PC-3 (cell line): ENCODE results near the gene UPK1A. TPM values are rescaled to one million over a fixed set of nuclear protein-coding genes. Genes with fewer than 3 reads are reported as not detected.

Experiments used
- ATAC-seq: fragments of 200-7000 bp; cut with Tn5 transposase; 2 replicates; pipeline ENCODE4 v1.9.1; 2020; ENCODE audit warnings: mild to moderate bottlenecking, moderate library complexity
- BruUV-seq: library from RNA; stranded (reverse); fragments of 400-500 nt; replicated peaks from 2 replicates; lab custom pipeline; 2021; lab: Mats Ljungman, UMichigan
- CTCF ChIA-PET: fragments of 300-600 bp; sonication (Branson Sonifier 250); formaldehyde crosslinking; loops from one replicate; lab custom pipeline; 2022; ENCODE audit warnings: antibody characterized with exemption; lab: Charles Lee
- POLR2A ChIA-PET: fragments of 300-600 bp; sonication (Branson Sonifier 250); formaldehyde crosslinking; loops from one replicate; lab custom pipeline; 2022; ENCODE audit warnings: antibody characterized with exemption; ENCODE audit not compliant: unreplicated experiment; lab: Charles Lee
- DNase-seq: peaks from one replicate; pipeline ENCODE4 v3.0.0-alpha.2; 2015
- H2AFZ ChIP-seq: fragments of 300-600 bp; sonication (generic); 2 replicates; pipeline ENCODE4 v1.6.0; 2016; ENCODE audit warnings: antibody characterized with exemption, low read length
- H3F3A ChIP-seq: fragments of 300-600 bp; sonication (generic); one replicate; pipeline ENCODE4 v1.6.0; 2017; ENCODE audit warnings: antibody characterized with exemption, low read length, control low read depth, mild to moderate bottlenecking; ENCODE audit not compliant: unreplicated experiment
- H3K27ac ChIP-seq: fragments of 300-600 bp; sonication (generic); 2 replicates; pipeline ENCODE4 v1.5.1; 2016; ENCODE audit warnings: mild to moderate bottlenecking, low read length
- H3K27me3 ChIP-seq: fragments of 300-600 bp; sonication (generic); 2 replicates; pipeline ENCODE4 v1.6.1; 2016; ENCODE audit warnings: low read length, mixed read lengths
- H3K36me3 ChIP-seq: fragments of 300-600 bp; sonication (generic); 2 replicates; pipeline ENCODE4 v1.6.1; 2016; ENCODE audit warnings: low read depth, mixed run types, low read length, mixed read lengths
- H3K4me1 ChIP-seq: fragments of 300-600 bp; sonication (generic); 2 replicates; pipeline ENCODE4 v1.5.1; 2016; ENCODE audit warnings: low read length; ENCODE audit not compliant: insufficient read depth
- H3K4me2 ChIP-seq: fragments of 300-600 bp; sonication (generic); 2 replicates; pipeline ENCODE4 v1.6.0; 2016; ENCODE audit warnings: low read length
- H3K4me3 ChIP-seq: fragments of 300-600 bp; sonication (generic); 2 replicates; pipeline ENCODE4 v1.5.1; 2016; ENCODE audit warnings: mild to moderate bottlenecking, low read length, mixed read lengths
- H3K79me2 ChIP-seq: fragments of 300-600 bp; sonication (generic); 2 replicates; pipeline ENCODE4 v1.6.1; 2017; ENCODE audit warnings: low read length, mixed read lengths
- H3K9ac ChIP-seq: fragments of 300-600 bp; sonication (generic); 2 replicates; pipeline ENCODE4 v1.6.0; 2016; ENCODE audit warnings: mild to moderate bottlenecking, low read length
- H3K9me2 ChIP-seq: fragments of 300-600 bp; sonication (generic); replicated peaks from 2 replicates; pipeline ENCODE4 v1.6.1; 2016; ENCODE audit warnings: mixed run types, low read length, mixed read lengths
- H3K9me3 ChIP-seq: fragments of 300-600 bp; sonication (generic); 2 replicates; pipeline ENCODE4 v1.6.1; 2016; ENCODE audit warnings: low read length, mixed read lengths
- H4K20me1 ChIP-seq: fragments of 300-600 bp; sonication (generic); 2 replicates; pipeline ENCODE4 v1.6.1; 2016; ENCODE audit warnings: low read length, mixed read lengths
- CTCF ChIP-seq: fragments of 300-600 bp; sonication (generic); conservative IDR thresholded peaks from 2 replicates; pipeline ENCODE4 v1.5.1; 2017; ENCODE audit warnings: antibody characterized with exemption, low read depth, mild to moderate bottlenecking, low read length
- EZH2 ChIP-seq: fragments of 300-600 bp; sonication (generic); IDR thresholded peaks from one replicate; pipeline ENCODE4 v1.6.1; 2017; ENCODE audit warnings: antibody characterized with exemption, mild to moderate bottlenecking, low read length; ENCODE audit not compliant: unreplicated experiment
- EZH2phosphoT487 ChIP-seq: fragments of 300-600 bp; sonication (generic); IDR thresholded peaks from 2 replicates; pipeline ENCODE4 v1.6.1; 2018; ENCODE audit warnings: mild to moderate bottlenecking, antibody characterized with exemption, low read length, borderline replicate concordance
- intact Hi-C: fragments of 100-400 bp; cut with micrococcal nuclease; formaldehyde crosslinking; loops from 2 replicates; pipeline ENCODE4 v1.9.0; 2023
- total RNA-seq: library from RNA; depleted of rRNA; stranded (reverse); fragments of >200 nt; gene quantifications from 2 replicates; pipeline ENCODE4 v1.2.3, GENCODE V29; 2014

The UPK1A gene
- total RNA-seq, 1 experiment from 2014 or later, result not detected

GRCh38 chr19:35720163-35720524 lies 53.8 kb downstream of the UPK1A start:
- ChIA-PET POLR2A (no interaction called here), CTCF (no interaction called here)
- Histone ChIP-seq H3F3A (no peaks in the 10 kb centered on the region), H3K79me2 (peaks cover 33% of the 10 kb centered on the region), H3K27me3 (no peaks in the 10 kb centered on the region), H3K4me2 (no peak overlapping the region), H4K20me1 (0 out of 2 replicates have a peak, but pooled peaks cover 3% of the 10 kb centered on the region), H3K9me2 (no peaks in the 10 kb centered on the region), H3K4me3 (no peak overlapping the region), H2AFZ (no peak overlapping the region), H3K9me3 (no peaks in the 10 kb centered on the region), H3K9ac (no peak overlapping the region), H3K27ac (no peak overlapping the region), H3K36me3 (no peaks in the 10 kb centered on the region; the same call in 1 of the 2 replicates), H3K4me1 (peaks cover 20% of the 10 kb centered on the region; the same call in 1 of the 2 replicates)
- no peak for TF ChIP-seq EZH2phosphoT487
- TF ChIP-seq CTCF, result no peak
- TF ChIP-seq EZH2, result no peak
- no peak for ATAC-seq
- BruUV-seq, result no TSS peak
- DNase-seq, result no peak
- intact Hi-C loops, result no loop called here

- H4K20me1 ChIP-seq, result 0 out of 2 replicates have a peak, but pooled peaks cover 3% of the 10 kb centered on the region
- no TSS peak for BruUV-seq
- H3F3A ChIP-seq, result no peaks in the 10 kb centered on the region
- no peak overlapping the region for H3K27ac ChIP-seq
- no peak overlapping the region for H3K4me2 ChIP-seq
- TF ChIP-seq CTCF (no peak), EZH2 (no peak), EZH2phosphoT487 (no peak)
- H3K27me3 ChIP-seq, result no peaks in the 10 kb centered on the region
- H3K9me2 ChIP-seq, result no peaks in the 10 kb centered on the region
- intact Hi-C loops, result no loop called here
- ChIA-PET POLR2A (no interaction called here), CTCF (no interaction called here)
- no peak overlapping the region for H3K4me3 ChIP-seq
- H3K9me3 ChIP-seq, result no peaks in the 10 kb centered on the region
- H2AFZ ChIP-seq, result no peak overlapping the region
- DNase-seq, result no peak
- peaks cover 29% of the 10 kb centered on the region for H3K79me2 ChIP-seq
- H3K36me3 ChIP-seq, result no peaks in the 10 kb centered on the region; the same call in none of the 2 replicates
- H3K4me1 ChIP-seq, result peaks cover 17% of the 10 kb centered on the region; the same call in 1 of the 2 replicates
- ATAC-seq, result no peak
- no peak overlapping the region for H3K9ac ChIP-seq
These were observed 54.3 kb downstream of the UPK1A start for GRCh38 chr19:35720648-35721047.

GRCh38 chr19:35721374-35721773 lies 55.1 kb downstream of the UPK1A start:
- Histone ChIP-seq H3F3A (no peaks in the 10 kb centered on the region), H3K36me3 (peaks cover 4% of the 10 kb centered on the region), H3K4me2 (no peak overlapping the region), H2AFZ (no peak overlapping the region), H4K20me1 (0 out of 2 replicates have a peak, but pooled peaks cover 3% of the 10 kb centered on the region), H3K4me1 (peaks cover 9% of the 10 kb centered on the region; the same call in 1 of the 2 replicates), H3K9me2 (no peaks in the 10 kb centered on the region), H3K4me3 (no peak overlapping the region), H3K9me3 (no peaks in the 10 kb centered on the region), H3K27me3 (no peaks in the 10 kb centered on the region), H3K9ac (no peak overlapping the region), H3K79me2 (peaks cover 22% of the 10 kb centered on the region), H3K27ac (no peak overlapping the region)
- no TSS peak for BruUV-seq
- TF ChIP-seq EZH2, result no peak
- no peak for TF ChIP-seq CTCF
- TF ChIP-seq EZH2phosphoT487, result no peak
- DNase-seq, result no peak
- ATAC-seq, result no peak
- CTCF ChIA-PET, result no interaction called here
- intact Hi-C loops, result no loop called here
- POLR2A ChIA-PET, result no interaction called here
